WERI-Rb-1 (cell line): ENCODE measurements around the gene PAX8.
A peak's percentile ranks its signal among the peaks of the same experiment; 100 is the strongest.

ENCODE experiments used
- DNase-seq: peaks from one replicate; pipeline ENCODE4 v3.0.0-alpha.2; 2020
- H3K27ac ChIP-seq: fragments of 250-450 bp; sonication (Bioruptor Pico); 2 replicates; pipeline ENCODE4 v1.5.1; 2020; ENCODE audit warnings: mild to moderate bottlenecking, moderate library complexity
- H3K27me3 ChIP-seq: fragments of 250-450 bp; sonication (Bioruptor Pico); 2 replicates; pipeline ENCODE4 v1.5.1; 2021; ENCODE audit warnings: mild to moderate bottlenecking, low read depth, moderate library complexity; ENCODE audit not compliant: insufficient read depth, severe bottlenecking
- H3K36me3 ChIP-seq: fragments of 250-450 bp; sonication (Bioruptor Pico); 2 replicates; pipeline ENCODE4 v1.5.1; 2020; ENCODE audit warnings: mild to moderate bottlenecking, moderate library complexity
- H3K4me3 ChIP-seq: 2 replicates; pipeline ENCODE4 v1.5.1; 2011; ENCODE audit warnings: low read depth, mild to moderate bottlenecking, control low read depth, low read length
- H3K9me3 ChIP-seq: fragments of 250-450 bp; sonication (Bioruptor Pico); 2 replicates; pipeline ENCODE4 v1.5.1; 2021; ENCODE audit warnings: mild to moderate bottlenecking, moderate library complexity; ENCODE audit not compliant: severe bottlenecking
- TF ChIP-seq, protein P1 (sequence below): IDR thresholded peaks from 2 replicates; pipeline ENCODE4 v1.5.1; 2011; ENCODE audit warnings: low read depth, mild to moderate bottlenecking, control low read depth, inconsistent platforms, low read length

PAX8 gene

DNA sequence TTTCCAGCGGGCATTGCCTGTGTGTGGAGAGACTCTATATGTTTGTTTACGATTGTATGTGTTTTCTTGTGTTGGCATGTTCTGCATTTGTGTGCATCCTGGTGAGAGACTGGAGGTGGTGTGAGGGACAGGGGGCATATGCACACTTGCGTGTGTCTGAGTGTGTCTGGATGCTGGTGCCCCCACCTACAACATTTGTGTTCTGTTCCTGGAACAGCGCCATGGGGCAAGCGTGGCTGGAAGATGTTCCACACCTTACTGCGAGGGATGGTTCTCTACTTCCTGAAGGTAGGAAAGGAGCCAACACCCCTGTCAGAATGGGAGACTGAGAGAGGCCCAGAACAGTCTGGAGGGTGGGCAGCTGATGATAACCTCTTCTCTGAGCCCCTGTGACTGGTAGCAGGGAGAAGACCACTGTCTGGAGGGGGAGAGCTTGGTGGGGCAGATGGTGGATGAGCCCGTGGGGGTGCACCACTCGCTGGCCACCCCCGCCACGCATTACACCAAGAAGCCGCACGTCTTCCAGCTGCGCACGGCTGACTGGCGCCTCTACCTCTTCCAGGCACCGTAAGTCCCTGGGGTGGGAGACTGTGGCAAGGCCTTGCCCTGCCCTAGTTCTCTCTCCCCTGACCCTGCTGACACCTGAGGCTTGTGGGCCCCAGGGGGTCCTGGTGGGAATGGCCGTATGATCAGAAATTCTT is 81.2 kb downstream of the PAX8 start:
- H3K36me3 ChIP-seq: no peaks in the 10 kb centered on the region
- H3K4me3 ChIP-seq: no peak overlapping the region
- TF ChIP-seq, protein P1, sequence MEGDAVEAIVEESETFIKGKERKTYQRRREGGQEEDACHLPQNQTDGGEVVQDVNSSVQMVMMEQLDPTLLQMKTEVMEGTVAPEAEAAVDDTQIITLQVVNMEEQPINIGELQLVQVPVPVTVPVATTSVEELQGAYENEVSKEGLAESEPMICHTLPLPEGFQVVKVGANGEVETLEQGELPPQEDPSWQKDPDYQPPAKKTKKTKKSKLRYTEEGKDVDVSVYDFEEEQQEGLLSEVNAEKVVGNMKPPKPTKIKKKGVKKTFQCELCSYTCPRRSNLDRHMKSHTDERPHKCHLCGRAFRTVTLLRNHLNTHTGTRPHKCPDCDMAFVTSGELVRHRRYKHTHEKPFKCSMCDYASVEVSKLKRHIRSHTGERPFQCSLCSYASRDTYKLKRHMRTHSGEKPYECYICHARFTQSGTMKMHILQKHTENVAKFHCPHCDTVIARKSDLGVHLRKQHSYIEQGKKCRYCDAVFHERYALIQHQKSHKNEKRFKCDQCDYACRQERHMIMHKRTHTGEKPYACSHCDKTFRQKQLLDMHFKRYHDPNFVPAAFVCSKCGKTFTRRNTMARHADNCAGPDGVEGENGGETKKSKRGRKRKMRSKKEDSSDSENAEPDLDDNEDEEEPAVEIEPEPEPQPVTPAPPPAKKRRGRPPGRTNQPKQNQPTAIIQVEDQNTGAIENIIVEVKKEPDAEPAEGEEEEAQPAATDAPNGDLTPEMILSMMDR: no peak
- H3K9me3 ChIP-seq: no peaks in the 10 kb centered on the region
- no peaks in the 10 kb centered on the region for H3K27me3 ChIP-seq
- DNase-seq: no peak
- H3K27ac ChIP-seq: no peak overlapping the region

DNA sequence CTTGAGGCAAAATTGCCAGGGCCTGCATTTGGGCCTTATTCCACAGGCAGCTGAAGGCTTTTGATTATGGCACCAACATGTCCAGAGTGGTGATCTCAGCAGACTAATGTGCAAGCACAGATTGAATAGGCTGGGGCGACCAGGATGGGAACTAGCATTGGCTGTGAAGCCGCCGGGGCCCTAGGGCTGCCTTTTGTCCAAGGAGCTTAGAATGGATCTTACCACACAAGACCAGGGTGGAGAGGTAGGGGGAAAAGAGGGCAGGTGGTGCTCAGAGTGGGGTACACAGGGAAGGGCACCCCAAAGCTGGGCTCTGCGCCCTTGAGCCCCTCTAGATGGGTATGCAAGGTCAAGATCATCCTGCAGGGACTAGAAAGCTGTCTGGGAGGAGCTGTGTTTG is 81.9 kb downstream of the PAX8 start:
- no peaks in the 10 kb centered on the region for H3K9me3 ChIP-seq
- H3K27me3 ChIP-seq: no peaks in the 10 kb centered on the region
- H3K36me3 ChIP-seq: no peaks in the 10 kb centered on the region
- DNase-seq: no peak
- H3K4me3 ChIP-seq: no peak overlapping the region
- TF ChIP-seq, protein P1: no peak
- no peak overlapping the region for H3K27ac ChIP-seq

DNA sequence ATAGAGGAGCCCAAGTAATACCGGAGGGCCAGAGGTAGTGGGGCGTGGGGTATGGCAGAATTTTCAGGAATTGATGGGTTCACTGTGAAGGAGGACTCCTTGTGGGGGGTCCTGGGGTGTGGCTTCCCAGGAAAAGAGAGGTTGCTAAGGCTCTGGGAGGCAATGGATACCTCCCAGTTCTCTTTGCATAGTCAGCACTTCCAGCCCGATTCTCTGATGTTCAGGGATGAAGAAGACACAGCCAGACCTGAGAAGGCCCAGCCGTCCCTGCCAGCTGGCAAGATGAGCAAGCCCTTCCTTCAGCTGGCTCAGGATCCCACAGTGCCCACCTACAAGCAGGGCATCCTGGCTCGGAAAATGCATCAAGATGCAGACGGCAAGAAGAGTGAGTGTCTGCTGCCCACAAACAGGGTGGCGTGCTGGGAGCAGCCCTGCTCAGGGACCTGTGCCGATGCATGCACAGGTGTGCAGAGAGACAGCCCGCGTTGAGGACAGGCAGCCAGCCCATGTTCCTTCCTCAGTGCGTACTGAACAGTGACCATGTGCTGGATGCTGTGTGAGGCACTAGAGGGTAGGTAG is 82.7 kb downstream of the PAX8 start:
- TF ChIP-seq, protein P1: no peak
- Histone ChIP-seq H3K27me3 (no peaks in the 10 kb centered on the region), H3K36me3 (no peaks in the 10 kb centered on the region)

DNA sequence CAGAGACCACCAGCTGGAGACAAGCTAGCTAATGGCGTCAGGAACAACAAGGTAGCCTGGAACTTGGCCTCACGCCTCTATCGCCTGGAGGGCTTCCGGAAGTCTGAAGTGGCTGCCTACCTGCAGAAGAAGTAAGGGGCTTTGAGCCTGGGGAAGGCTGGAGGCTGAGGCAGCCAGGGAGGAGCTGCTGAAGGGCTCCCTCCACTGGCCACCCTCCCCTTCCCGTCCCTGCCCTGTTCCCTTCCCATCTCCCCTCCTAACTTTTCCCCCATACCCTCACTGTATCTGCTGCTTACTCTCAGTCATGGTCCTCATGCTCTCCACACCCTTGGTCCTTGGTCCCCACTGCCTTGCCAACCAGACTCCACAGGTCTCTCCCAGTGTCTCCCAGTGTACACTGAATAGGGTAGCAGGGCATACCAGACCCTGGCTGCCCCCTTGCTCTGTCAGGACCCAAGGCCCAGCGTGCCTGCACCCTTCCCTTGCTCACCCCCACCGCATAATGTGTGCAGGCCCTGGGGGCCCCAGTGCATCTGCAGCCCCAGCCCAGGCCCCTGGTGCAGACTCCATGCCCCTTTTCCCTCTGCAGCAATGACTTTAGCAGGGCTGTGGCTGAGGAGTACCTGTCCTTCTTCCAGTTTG is 86.1 kb downstream of the PAX8 start:
- no peaks in the 10 kb centered on the region for H3K27me3 ChIP-seq
- H3K9me3 ChIP-seq: no peaks in the 10 kb centered on the region
- no peak for DNase-seq
- H3K36me3 ChIP-seq: no peaks in the 10 kb centered on the region
- no peak overlapping the region for H3K4me3 ChIP-seq
- TF ChIP-seq, protein P1: peak; percentile 89
- no peak overlapping the region for H3K27ac ChIP-seq

More for the DNA sequence above, 82.7 kb downstream of the PAX8 start:
- H3K27ac ChIP-seq: no peak overlapping the region
- no peaks in the 10 kb centered on the region for H3K9me3 ChIP-seq
- H3K4me3 ChIP-seq: no peak overlapping the region
- no peak for DNase-seq

DNA sequence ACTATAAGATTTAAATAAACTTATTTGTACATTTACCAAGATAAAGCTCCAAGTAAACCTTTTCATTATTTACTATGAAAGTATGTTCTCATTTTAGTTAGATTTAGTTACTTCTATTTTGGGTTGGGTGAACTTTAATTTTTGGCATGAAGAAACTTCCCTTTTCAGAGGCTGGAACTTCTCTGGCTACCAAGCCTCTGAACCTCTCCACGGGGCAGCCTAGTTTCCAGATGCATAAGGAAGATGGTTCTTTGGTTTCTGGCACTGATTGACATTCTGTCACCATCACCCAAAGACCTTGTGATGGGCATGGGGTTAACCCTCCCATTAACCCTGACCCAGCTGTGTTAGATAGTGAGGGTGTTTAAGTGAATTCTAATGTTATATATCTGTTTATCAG is 87.8 kb downstream of the PAX8 start:
- TF ChIP-seq, protein P1: no peak
- H3K27ac ChIP-seq: no peak overlapping the region
- H3K27me3 ChIP-seq: no peaks in the 10 kb centered on the region
- no peaks in the 10 kb centered on the region for H3K36me3 ChIP-seq
- no peak overlapping the region for H3K4me3 ChIP-seq
- no peak for DNase-seq
- H3K9me3 ChIP-seq: no peaks in the 10 kb centered on the region
